ENCODE results near the gene CLMP. TPM values are rescaled to one million over a fixed set of nuclear protein-coding genes. Genes with fewer than 3 reads are reported as not detected.

CLMP gene
- total RNA-seq, 1 experiment from 2014 or later, result not detected

Small RNAs within 50 kb of the gene (small RNA-seq; reads per million reads assigned to genes)
- gene RPL31P47, result not detected
- gene SNORD14C, result not detected
- not detected for gene SNORD14D
- gene SNORD14E, result 353 reads per million, percentile 98 among the genes with 10 or more reads in this experiment

Other genes with a start within 250 kb of the CLMP start
- not detected in 2 replicates for gene BSX, start 213.4 kb downstream of the CLMP start, total RNA-seq (2014; rRNA removed; shearing (Covaris generic))
- gene HSPA8, start 133.1 kb downstream of the CLMP start, total RNA-seq (2014; rRNA removed; shearing (Covaris generic)), result 2,030 and 2,090 TPM in 2 replicates
- 83.4 and 92.4 TPM in 2 replicates for gene GRAMD1B, start 235.0 kb upstream of the CLMP start, total RNA-seq (2014; rRNA removed; shearing (Covaris generic))